Measurements from ENCODE around the gene ABCC3. TPM values are rescaled to one million over a fixed set of nuclear protein-coding genes. Genes with fewer than 3 reads are reported as not detected.
A peak's percentile ranks its signal among the peaks of the same experiment; 100 is the strongest.
"Not testable (repeated sequence)": the region's sequence is repeated elsewhere in the genome, so short reads cannot be mapped to it uniquely, and the experiment has no call there.

Gene ABCC3
- total RNA-seq, 1 donor from 2014 or later, result 1.2 TPM

DNA sequence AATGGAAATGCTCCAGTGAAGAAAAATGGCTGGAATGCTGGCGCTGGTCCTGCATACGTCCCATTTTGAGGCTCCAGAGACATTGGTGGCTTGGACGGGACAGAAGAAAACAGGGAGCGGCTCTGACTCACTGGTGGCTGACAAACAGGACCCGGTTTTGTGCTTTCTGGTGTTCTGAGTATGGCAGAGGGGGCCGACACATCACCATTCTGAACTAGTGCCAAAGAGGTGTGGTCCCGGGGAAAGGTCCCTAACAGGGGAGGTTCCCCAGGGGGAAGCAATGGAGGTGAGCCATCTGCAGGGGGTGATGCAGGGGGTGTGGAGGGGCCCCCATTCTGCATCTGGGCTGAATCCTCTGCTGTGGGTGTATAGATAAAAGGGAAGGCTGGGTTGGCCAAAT lies 64.7 kb downstream of the ABCC3 start:
- Mint-ChIP-seq H3K27ac (no peak overlapping the region), H3K36me3 (peaks cover 44% of the 10 kb centered on the region), H3K9me3 (no peaks in the 10 kb centered on the region), H3K4me3 (no peak overlapping the region), H3K27me3 (ENCODE audit: low read depth) (no peaks in the 10 kb centered on the region), H3K4me1 (peaks cover 17% of the 10 kb centered on the region)
- TF ChIP-seq, protein P1, sequence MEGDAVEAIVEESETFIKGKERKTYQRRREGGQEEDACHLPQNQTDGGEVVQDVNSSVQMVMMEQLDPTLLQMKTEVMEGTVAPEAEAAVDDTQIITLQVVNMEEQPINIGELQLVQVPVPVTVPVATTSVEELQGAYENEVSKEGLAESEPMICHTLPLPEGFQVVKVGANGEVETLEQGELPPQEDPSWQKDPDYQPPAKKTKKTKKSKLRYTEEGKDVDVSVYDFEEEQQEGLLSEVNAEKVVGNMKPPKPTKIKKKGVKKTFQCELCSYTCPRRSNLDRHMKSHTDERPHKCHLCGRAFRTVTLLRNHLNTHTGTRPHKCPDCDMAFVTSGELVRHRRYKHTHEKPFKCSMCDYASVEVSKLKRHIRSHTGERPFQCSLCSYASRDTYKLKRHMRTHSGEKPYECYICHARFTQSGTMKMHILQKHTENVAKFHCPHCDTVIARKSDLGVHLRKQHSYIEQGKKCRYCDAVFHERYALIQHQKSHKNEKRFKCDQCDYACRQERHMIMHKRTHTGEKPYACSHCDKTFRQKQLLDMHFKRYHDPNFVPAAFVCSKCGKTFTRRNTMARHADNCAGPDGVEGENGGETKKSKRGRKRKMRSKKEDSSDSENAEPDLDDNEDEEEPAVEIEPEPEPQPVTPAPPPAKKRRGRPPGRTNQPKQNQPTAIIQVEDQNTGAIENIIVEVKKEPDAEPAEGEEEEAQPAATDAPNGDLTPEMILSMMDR (IDR thresholded peaks at IDR 0.05; ENCODE audit: unreplicated experiment), result no peak
- no peak for DNase-seq (ENCODE audit: low spot score in 2 of 2, unreplicated experiment in 2 of 2)

DNA sequence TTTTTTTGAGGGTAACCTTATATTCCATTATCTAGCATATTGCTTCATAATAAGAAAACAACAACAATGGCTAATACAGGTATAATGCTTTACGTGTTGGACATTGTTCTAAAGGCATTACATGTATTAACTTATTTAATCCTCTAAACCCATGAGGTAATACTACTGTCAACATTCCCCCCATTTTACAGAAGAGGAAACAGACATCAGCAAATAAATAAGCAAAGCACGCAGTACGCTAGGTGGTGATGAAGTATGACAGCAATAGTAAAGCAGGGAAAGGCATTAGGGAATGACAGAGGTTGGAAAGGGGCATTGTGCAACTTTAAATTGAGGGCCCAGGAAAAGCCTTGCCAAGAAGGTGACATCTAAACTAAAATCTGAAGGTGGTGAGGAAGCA lies 68.5 kb downstream of the ABCC3 start:
- H3K27me3 Mint-ChIP-seq (ENCODE audit: low read depth), result no peaks in the 10 kb centered on the region
- peaks cover 24% of the 10 kb centered on the region for H3K36me3 Mint-ChIP-seq
- no peak for DNase-seq (ENCODE audit: low spot score in 2 of 2, unreplicated experiment in 2 of 2)
- H3K27ac Mint-ChIP-seq, result no peak overlapping the region
- H3K4me1 Mint-ChIP-seq, result peaks cover 25% of the 10 kb centered on the region
- TF ChIP-seq, protein P1 (IDR thresholded peaks at IDR 0.05; ENCODE audit: unreplicated experiment), result no peak
- H3K9me3 Mint-ChIP-seq, result no peaks in the 10 kb centered on the region
- H3K4me3 Mint-ChIP-seq, result no peak overlapping the region

DNA sequence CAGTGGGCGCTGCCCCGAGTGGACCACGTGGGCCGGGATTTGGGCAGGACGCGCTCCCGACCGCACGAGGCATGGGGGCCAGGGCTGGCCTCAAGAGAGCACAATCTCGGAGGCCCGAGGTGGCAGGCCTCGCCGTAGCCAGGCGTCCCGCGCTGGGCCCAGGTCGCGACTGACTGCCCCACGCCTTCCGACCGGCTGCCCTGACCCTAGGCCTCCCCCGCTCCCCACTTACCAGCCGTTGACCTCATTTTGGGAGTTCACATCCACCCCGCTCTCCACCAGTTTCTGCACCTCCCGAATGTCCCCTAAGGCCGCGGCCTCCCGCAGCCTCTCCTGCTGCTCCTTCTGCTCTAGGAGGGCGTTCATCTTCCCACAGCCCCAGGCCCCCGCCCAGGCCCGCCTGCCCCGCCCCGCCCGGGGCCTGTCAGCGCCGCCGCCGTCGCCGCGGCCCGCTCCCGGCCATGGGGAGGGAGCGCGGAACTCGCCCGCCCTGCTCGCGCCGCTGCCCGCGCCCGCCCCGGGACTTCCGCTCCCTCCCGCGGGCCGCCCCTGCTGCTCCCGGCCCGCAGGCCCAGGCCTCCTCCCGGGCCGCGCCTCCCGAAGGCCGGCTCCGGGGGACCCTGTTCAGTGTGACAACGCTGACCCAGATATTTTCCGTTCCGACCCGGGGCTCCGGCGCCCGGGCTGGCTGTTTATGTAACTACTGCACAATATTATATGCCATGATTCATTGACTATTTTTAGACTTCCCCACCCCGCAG lies 72.8 kb downstream of the ABCC3 start, which contains the start of gene ANKRD40:
TSS of gene ANKRD40 (minus strand) at position 626 of the 761 bp plus-strand sequence. CDS start at position 366, 260 bp downstream.
- no peaks in the 10 kb centered on the region for H3K27me3 Mint-ChIP-seq (ENCODE audit: low read depth)

DNA sequence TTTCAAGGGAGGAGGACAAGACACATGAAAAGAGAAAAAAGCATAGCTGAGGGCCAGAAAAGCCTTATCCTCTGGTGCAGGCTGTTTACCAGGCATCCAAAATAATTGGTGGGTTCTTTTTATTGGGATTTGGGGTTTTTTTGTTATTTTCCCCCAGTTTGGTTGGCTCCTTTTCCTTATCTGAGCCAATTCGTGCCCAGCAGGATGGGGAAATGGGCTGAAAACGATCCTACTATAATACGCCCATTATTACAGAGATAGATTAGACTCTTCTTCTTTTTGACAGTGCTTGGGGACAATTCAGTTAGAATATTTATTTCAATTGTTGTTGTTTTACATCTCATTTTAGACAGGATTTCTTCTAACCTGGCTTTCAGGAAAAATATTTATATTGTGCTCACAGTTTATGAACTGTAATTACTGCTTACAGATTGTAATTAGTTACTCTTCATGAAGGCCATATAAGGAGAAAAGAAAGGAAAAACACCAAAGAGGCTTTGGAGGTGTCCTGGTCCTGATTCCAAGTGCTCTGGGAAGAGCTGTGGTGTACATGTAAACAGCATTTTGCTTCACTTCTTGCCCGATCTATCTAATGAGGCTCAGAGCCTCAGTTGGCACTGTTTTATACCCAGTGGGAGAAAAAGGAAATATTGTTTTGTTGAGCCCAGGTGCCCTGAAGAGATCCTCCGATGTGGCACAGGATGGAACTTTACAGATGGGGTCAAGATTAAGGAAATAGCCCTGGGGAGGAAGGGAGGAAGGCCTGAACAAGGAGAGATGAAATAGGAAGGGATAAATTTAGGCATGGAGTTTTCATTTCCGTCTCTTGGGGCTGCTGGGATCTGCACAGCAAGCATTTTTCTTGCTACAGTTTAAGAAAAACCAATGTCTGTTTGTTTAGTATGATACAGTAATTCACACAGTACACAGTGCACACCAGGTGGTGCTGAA lies 73.6 kb downstream of the ABCC3 start:
- Mint-ChIP-seq H3K4me3 (peak overlapping the region; percentile 91), H3K27ac (peak overlapping the region; percentile 98), H3K36me3 (peaks cover 9% of the 10 kb centered on the region), H3K27me3 (ENCODE audit: low read depth) (no peaks in the 10 kb centered on the region), H3K9me3 (no peaks in the 10 kb centered on the region), H3K4me1 (peaks cover 29% of the 10 kb centered on the region)
- no peak for DNase-seq (ENCODE audit: low spot score in 2 of 2, unreplicated experiment in 2 of 2)
- TF ChIP-seq, protein P1 (IDR thresholded peaks at IDR 0.05; ENCODE audit: unreplicated experiment), result no peak

More for the DNA sequence above, 72.8 kb downstream of the ABCC3 start, which contains the start of gene ANKRD40:
- peaks cover 31% of the 10 kb centered on the region for H3K4me1 Mint-ChIP-seq
- H3K4me3 Mint-ChIP-seq, result peak within 1 kb of the TSS; percentile 91
- H3K27ac Mint-ChIP-seq, result peak within 1 kb of the TSS; percentile 98
- peak; percentile 51 to 83 for DNase-seq (ENCODE audit: low spot score in 2 of 2, unreplicated experiment in 2 of 2)
- peaks cover 10% of the 10 kb centered on the region for H3K36me3 Mint-ChIP-seq
- TF ChIP-seq, protein P1 (IDR thresholded peaks at IDR 0.05; ENCODE audit: unreplicated experiment), result no peak
- H3K9me3 Mint-ChIP-seq, result no peaks in the 10 kb centered on the region

DNA sequence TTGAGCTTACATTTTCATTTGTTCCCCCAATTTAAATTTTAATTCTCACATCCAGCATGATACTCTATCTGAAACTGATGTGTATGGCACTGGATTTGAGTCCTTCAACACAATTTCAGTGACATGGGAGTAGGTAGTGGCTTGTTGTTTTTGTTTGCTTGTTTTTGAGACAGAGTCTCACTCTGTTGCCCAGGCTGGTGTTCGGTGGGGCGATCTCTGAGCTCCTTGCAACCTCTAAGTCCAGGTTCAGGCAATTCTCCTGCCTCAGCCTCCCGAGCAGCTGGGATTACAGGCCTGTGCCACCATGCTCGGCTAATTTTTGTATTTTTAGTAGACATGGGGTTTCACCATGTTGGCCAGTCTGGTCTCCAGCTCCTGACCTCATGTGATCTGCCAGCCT lies 74.4 kb downstream of the ABCC3 start:
- not testable (repeated sequence) for H3K36me3 Mint-ChIP-seq; H3K9me3 Mint-ChIP-seq; H3K27me3 Mint-ChIP-seq (ENCODE audit: low read depth); H3K4me3 Mint-ChIP-seq; DNase-seq (ENCODE audit: low spot score in 2 of 2, unreplicated experiment in 2 of 2)
- Mint-ChIP-seq H3K27ac (peak overlapping the region; percentile 98), H3K4me1 (peaks cover 23% of the 10 kb centered on the region)

Data from mesothelial cell of epicardium (in vitro differentiated cells).